GM10266 (cell line): ENCODE measurements around the gene CEP76.
A peak's percentile ranks its signal among the peaks of the same experiment; 100 is the strongest.

Source experiments
- DNase-seq: peaks from one replicate; pipeline ENCODE4 v3.0.0; 2012; ENCODE audit errors: extremely low spot score
- TF ChIP-seq, protein P1 (sequence below): IDR thresholded peaks from 2 replicates; pipeline ENCODE4 v1.5.1; 2012; ENCODE audit warnings: mild to moderate bottlenecking, low read depth; ENCODE audit not compliant: control insufficient read depth, insufficient read depth; ENCODE audit errors: missing control alignments

Gene CEP76

GRCh38 chr18:12686100-12686499, 16.4 kb downstream of the CEP76 start:
- DNase-seq, result no peak

GRCh38 chr18:12679183-12679786, 23.2 kb downstream of the CEP76 start:
- TF ChIP-seq, protein P1, sequence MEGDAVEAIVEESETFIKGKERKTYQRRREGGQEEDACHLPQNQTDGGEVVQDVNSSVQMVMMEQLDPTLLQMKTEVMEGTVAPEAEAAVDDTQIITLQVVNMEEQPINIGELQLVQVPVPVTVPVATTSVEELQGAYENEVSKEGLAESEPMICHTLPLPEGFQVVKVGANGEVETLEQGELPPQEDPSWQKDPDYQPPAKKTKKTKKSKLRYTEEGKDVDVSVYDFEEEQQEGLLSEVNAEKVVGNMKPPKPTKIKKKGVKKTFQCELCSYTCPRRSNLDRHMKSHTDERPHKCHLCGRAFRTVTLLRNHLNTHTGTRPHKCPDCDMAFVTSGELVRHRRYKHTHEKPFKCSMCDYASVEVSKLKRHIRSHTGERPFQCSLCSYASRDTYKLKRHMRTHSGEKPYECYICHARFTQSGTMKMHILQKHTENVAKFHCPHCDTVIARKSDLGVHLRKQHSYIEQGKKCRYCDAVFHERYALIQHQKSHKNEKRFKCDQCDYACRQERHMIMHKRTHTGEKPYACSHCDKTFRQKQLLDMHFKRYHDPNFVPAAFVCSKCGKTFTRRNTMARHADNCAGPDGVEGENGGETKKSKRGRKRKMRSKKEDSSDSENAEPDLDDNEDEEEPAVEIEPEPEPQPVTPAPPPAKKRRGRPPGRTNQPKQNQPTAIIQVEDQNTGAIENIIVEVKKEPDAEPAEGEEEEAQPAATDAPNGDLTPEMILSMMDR, result no peak
- DNase-seq, result no peak

More at GRCh38 chr18:12686100-12686499, 16.4 kb downstream of the CEP76 start:
- TF ChIP-seq, protein P1, result no peak

- TF ChIP-seq, protein P1, result no peak
- DNase-seq, result no peak
Measured at GRCh38 chr18:12668041-12668440, 34.5 kb downstream of the CEP76 start.

- TF ChIP-seq, protein P1, result peak; percentile 87
Measured at GRCh38 chr18:12659904-12660605, 42.5 kb downstream of the CEP76 start.

DNA sequence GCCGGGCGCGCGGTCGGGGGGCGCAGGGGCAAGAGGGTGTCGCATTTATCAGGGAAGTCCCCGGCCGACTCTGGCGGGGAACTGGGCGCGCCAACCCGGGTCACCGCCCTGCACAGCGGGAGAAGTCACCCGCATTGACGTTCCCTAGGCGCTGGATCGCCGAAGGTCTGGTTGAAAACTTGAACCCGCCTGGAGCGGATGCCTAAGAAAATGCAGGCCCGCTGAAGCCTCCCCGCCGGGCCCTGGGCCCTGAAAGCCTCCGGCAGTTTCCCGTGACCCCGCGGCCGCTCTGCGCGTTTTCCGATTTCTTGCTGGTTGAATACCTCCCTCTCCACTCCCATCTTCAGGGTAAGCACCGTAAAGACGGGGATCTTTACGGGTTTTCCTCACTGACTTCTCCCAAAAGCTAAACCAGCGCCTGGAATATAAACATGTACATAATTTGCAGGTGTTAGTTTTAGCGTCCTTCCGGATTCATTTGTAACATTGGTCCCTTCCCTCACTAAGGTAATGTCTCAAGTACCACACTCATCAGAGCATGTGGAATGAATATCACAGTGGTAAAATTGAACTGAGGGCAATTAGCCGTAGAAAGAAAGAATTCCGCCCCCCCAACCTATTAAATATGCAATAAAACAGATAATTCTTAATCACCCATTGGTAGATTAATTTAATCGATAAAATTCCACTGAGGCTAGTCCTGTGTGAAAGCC, 43.9 kb downstream of the CEP76 start:
- DNase-seq, result peak; percentile 51
- TF ChIP-seq, protein P1, result no peak

More at GRCh38 chr18:12659904-12660605, 42.5 kb downstream of the CEP76 start:
- DNase-seq, result peak; percentile 68

GRCh38 chr18:12657684-12658425, 44.7 kb downstream of the CEP76 start, which contains the start of gene SPIRE1:
Gene SPIRE1 (minus strand): TSS chr18:12658107. CDS start chr18:12657866, 241 bp downstream.
- DNase-seq, result peak; percentile 85
- TF ChIP-seq, protein P1, result no peak
